ENCODE data around the gene LINC01488. TPM values are rescaled to one million over a fixed set of nuclear protein-coding genes. Genes with fewer than 3 reads are reported as not detected.

Gene LINC01488
- total RNA-seq, 1 experiment from 2014 or later, result not detected

DNA sequence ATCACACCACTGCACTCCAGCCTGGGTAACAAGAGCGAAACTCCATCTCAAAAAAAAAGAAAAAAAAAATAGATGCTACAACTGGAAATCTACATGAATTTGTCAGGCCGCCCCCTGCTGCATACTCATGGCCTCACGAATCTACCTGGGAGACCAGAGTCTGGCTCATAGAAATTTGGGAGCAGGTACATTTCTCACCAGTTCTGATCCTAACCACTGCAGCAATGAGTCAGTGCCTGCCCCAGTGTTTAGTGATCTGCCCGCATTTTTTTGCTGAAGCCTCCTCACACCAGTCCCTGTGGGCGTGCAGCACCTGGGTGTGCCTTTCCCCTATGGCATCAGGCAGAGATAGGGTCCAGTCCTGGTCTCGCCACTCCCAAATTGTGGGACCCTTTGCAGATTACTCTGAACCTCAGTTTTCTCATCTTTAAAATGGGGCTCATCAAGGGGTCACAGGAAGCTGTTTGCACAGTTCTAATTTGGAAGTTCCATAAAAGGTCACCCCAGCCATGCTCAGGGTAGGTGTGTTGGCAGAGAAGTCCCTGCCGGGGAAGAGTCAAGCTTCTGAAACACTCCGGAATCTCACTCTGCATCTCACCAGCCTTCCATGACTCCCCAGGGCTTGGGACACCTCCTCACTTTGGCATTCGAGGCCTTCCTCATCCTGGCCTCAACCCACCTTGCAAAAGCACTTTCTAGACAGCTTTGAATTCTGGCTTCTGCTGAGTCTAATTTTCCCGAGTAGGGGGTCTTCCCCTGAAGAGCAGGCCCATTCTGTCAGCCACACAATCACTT, 39.3 kb upstream of the LINC01488 start:
- ChIA-PET POLR2A (interaction anchor here (1.1 kb wide), 2 partner anchors 56 to 192 kb away, joined by 3 read pairs; no protein-coding TSS in a partner anchor), CTCF (no interaction called here), RAD21 (ENCODE audit: low non-redundant PET in 1 of 2, low total read pairs in 2 of 2, uncharacterized antibody in 2 of 2, unreplicated experiment in 2 of 2) (no interaction called here)
- no peak for DNase-seq (ENCODE audit: low read depth, low spot score)
- Histone ChIP-seq H3K36me3 (ENCODE audit: control insufficient read depth in 1 of 2, insufficient read depth in 2 of 2, low read length in 2 of 2) (no peaks in the 10 kb centered on the region), H3K9me3 (ENCODE audit: control insufficient read depth in 1 of 2, insufficient read depth in 1 of 2, low read depth in 1 of 2, low read length in 2 of 2) (no peaks in the 10 kb centered on the region), H3K4me1 (ENCODE audit: control insufficient read depth in 1 of 2, insufficient read depth in 2 of 2, low read length in 2 of 2) (peaks cover 28 to 47% of the 10 kb centered on the region in 2 experiments), H3K9me2 (ENCODE audit: insufficient read depth) (no peaks in the 10 kb centered on the region), H3K9ac (ENCODE audit: low read length) (0 out of 2 replicates have a peak overlapping the region, but pooled peaks have one; percentile 57), H3K79me2 (ENCODE audit: insufficient read depth, low read length) (no peaks in the 10 kb centered on the region), H3K27ac (ENCODE audit: low read depth, low read length) (peak overlapping the region; percentile 63; the same call in 1 of the 2 replicates), H2AFZ (ENCODE audit: low read depth, low read length, poor library complexity, severe bottlenecking) (peak overlapping the region; percentile 64), H4K20me1 (ENCODE audit: insufficient read depth) (no peaks in the 10 kb centered on the region), H3K4me3 (replicated peaks in 1 of 2; ENCODE audit: low read depth in 1 of 2, low read length in 2 of 2) (no peak overlapping the region), H3K27me3 (ENCODE audit: insufficient read depth, low read length) (no peaks in the 10 kb centered on the region), H3K4me2 (ENCODE audit: low read length) (peak overlapping the region; percentile 90)
- no peak; the same call in 1 of the 2 replicates for ATAC-seq
- TF ChIP-seq EZH2phosphoT487 (IDR thresholded peaks at IDR 0.05; ENCODE audit: borderline replicate concordance) (no peak), RAD21 (IDR thresholded peaks at IDR 0.05; ENCODE audit: low read depth) (peak; percentile 4; the same call in 1 of the 2 replicates), SP1 (IDR thresholded peaks at IDR 0.05; ENCODE audit: low read depth) (no peak)
- intact Hi-C loops (cut with micrococcal nuclease), result loop anchor here (5.0 kb wide), 1 partner anchor 145 kb away; no protein-coding TSS in a partner anchor
- no TSS peak for BruUV-seq (replicated peaks)

DNA sequence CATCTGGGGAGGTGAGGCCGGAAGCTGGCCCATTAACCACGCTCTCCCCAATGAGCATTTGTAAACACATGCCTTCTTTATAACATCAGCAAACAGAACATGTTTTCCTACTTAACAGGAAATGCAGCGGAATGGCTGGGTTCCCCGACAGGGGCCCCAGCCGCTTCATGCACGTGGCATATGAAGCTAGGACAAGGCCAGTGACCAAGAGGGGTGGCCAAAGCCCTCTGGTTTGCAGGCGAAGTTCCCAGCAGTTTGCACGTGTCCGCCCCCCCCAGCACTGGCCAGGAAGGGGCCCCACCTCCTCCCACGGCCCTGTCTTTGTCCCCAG, 38.7 kb upstream of the LINC01488 start:
- Histone ChIP-seq H3K27me3 (ENCODE audit: insufficient read depth, low read length) (no peaks in the 10 kb centered on the region), H3K79me2 (ENCODE audit: insufficient read depth, low read length) (no peaks in the 10 kb centered on the region), H3K36me3 (ENCODE audit: control insufficient read depth in 1 of 2, insufficient read depth in 2 of 2, low read length in 2 of 2) (no peaks in the 10 kb centered on the region), H3K4me2 (ENCODE audit: low read length) (peak overlapping the region; percentile 90), H4K20me1 (ENCODE audit: insufficient read depth) (no peaks in the 10 kb centered on the region), H3K9me3 (ENCODE audit: control insufficient read depth in 1 of 2, insufficient read depth in 1 of 2, low read depth in 1 of 2, low read length in 2 of 2) (no peaks in the 10 kb centered on the region), H3K9me2 (ENCODE audit: insufficient read depth) (no peaks in the 10 kb centered on the region), H3K9ac (ENCODE audit: low read length) (peak overlapping the region; percentile 57), H3K4me3 (replicated peaks in 1 of 2; ENCODE audit: low read depth in 1 of 2, low read length in 2 of 2) (peak overlapping the region; percentile 47 to 57; a peak in 3 of 4 replicates), H3K4me1 (ENCODE audit: control insufficient read depth in 1 of 2, insufficient read depth in 2 of 2, low read length in 2 of 2) (peaks cover 23 to 42% of the 10 kb centered on the region in 2 experiments), H2AFZ (ENCODE audit: low read depth, low read length, poor library complexity, severe bottlenecking) (peak overlapping the region; percentile 64), H3K27ac (ENCODE audit: low read depth, low read length) (peak overlapping the region; percentile 63; the same call in 1 of the 2 replicates)
- no TSS peak for BruUV-seq (replicated peaks)
- CTCF ChIA-PET, result no interaction called here
- RAD21 ChIA-PET (ENCODE audit: low non-redundant PET in 1 of 2, low total read pairs in 2 of 2, uncharacterized antibody in 2 of 2, unreplicated experiment in 2 of 2), result no interaction called here
- POLR2A ChIA-PET, result interaction anchor here (1.1 kb wide), 2 partner anchors 56 to 191 kb away, joined by 3 read pairs; no protein-coding TSS in a partner anchor
- TF ChIP-seq ZFX (IDR thresholded peaks at IDR 0.05) (no peak), EZH2phosphoT487 (IDR thresholded peaks at IDR 0.05; ENCODE audit: borderline replicate concordance) (no peak), CEBPB (IDR thresholded peaks at IDR 0.05; ENCODE audit: low read depth) (no peak), SIN3A (IDR thresholded peaks at IDR 0.05; ENCODE audit: low read depth) (no peak), TCF7L2 (IDR thresholded peaks at IDR 0.05; ENCODE audit: borderline replicate concordance, extremely low read depth, insufficient read depth, insufficient read length) (no peak), JUND (IDR thresholded peaks at IDR 0.05) (no peak), CBX3 (IDR thresholded peaks at IDR 0.05; ENCODE audit: low read depth) (no peak), ZNF274 (IDR thresholded peaks at IDR 0.05; ENCODE audit: low read depth, low read length) (no peak), SP1 (IDR thresholded peaks at IDR 0.05; ENCODE audit: low read depth) (no peak), FOSL1 (IDR thresholded peaks at IDR 0.05; ENCODE audit: low read depth) (no peak), SRF (IDR thresholded peaks at IDR 0.05; ENCODE audit: low read depth) (no peak), ELF1 (IDR thresholded peaks at IDR 0.05; ENCODE audit: borderline replicate concordance, low read depth) (no peak)
- TF ChIP-seq, protein P1, sequence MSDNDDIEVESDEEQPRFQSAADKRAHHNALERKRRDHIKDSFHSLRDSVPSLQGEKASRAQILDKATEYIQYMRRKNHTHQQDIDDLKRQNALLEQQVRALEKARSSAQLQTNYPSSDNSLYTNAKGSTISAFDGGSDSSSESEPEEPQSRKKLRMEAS (IDR thresholded peaks at IDR 0.05), result no peak
- TF ChIP-seq, protein P2, sequence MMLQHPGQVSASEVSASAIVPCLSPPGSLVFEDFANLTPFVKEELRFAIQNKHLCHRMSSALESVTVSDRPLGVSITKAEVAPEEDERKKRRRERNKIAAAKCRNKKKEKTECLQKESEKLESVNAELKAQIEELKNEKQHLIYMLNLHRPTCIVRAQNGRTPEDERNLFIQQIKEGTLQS (IDR thresholded peaks at IDR 0.05), result no peak
- intact Hi-C loops (cut with micrococcal nuclease), result loop anchor here (5.0 kb wide), 1 partner anchor 145 kb away; no protein-coding TSS in a partner anchor
- ATAC-seq (peak; percentile 31), DNase-seq (ENCODE audit: low read depth, low spot score) (no peak)
